GM19455 (cell line): ENCODE data around the gene KCTD20.

Experiments used
- ATAC-seq: cut with Tn5 transposase; IDR thresholded peaks from one replicate; pipeline ENCODE4 v1.9.1; 2021; ENCODE audit not compliant: unreplicated experiment

Gene KCTD20

GRCh38 chr6:36525346-36525745, 82.5 kb downstream of the KCTD20 start:
- ATAC-seq = no peak

GRCh38 chr6:36526066-36526465, 83.3 kb downstream of the KCTD20 start:
- no peak for ATAC-seq

DNA sequence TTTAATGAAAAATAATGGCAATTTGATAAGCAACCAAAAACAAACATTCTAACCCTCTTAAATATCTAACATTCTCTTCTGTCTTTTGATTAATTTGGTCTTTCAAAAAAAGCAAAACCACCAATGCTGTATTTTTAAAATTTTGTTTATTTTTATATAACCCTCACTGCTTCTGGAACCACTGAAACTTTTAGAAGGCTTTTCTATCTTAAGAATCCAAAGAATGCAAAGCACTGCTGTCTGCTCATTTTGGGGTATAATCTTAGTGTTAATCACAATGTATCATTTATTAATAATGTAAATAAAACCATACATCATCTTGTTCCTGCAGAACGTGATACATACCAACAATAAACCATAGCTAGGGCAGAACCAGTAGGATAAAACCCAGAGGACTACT, 90.5 kb downstream of the KCTD20 start:
- no peak for ATAC-seq

GRCh38 chr6:36536873-36537547, 94.2 kb downstream of the KCTD20 start:
- ATAC-seq = no peak

GRCh38 chr6:36539814-36540568, 97.2 kb downstream of the KCTD20 start:
- no peak for ATAC-seq
